GM12873 (cell line): ENCODE data around the gene MAGEH1.

ENCODE experiments used
- TF ChIP-seq, protein P1 (sequence below): IDR thresholded peaks from 2 replicates; pipeline ENCODE4 v1.5.1; 2012; ENCODE audit warnings: low read depth, mild to moderate bottlenecking, moderate library complexity, low read length, control low read depth; ENCODE audit not compliant: insufficient read depth; ENCODE audit errors: missing control alignments

Gene MAGEH1, protein sequence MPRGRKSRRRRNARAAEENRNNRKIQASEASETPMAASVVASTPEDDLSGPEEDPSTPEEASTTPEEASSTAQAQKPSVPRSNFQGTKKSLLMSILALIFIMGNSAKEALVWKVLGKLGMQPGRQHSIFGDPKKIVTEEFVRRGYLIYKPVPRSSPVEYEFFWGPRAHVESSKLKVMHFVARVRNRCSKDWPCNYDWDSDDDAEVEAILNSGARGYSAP

DNA sequence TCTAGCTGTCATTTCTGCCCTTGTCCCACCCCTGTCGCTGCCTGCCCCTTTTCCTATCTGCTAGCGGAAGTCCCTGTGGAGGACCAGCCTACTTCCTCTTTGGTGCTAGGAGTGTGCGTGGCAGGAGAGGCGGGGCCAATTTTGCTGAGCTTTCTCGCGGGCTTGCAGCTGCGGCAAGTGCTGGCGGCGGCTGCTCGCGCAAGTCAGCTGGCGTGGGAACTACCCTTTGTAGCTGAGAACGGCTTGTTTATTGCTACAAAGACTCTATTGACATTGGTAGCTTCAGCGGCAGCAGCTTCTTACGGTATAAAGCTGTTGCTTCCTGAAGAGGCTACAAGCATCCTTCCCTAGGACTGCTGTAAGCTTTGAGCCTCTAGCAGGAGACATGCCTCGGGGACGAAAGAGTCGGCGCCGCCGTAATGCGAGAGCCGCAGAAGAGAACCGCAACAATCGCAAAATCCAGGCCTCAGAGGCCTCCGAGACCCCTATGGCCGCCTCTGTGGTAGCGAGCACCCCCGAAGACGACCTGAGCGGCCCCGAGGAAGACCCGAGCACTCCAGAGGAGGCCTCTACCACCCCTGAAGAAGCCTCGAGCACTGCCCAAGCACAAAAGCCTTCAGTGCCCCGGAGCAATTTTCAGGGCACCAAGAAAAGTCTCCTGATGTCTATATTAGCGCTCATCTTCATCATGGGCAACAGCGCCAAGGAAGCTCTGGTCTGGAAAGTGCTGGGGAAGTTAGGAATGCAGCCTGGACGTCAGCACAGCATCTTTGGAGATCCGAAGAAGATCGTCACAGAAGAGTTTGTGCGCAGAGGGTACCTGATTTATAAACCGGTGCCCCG is at the start of gene MAGEH1:
TSS of gene MAGEH1 (plus strand) at position 138 of the 843 bp plus-strand sequence. CDS start at position 386, 248 bp downstream.
- TF ChIP-seq, protein P1, sequence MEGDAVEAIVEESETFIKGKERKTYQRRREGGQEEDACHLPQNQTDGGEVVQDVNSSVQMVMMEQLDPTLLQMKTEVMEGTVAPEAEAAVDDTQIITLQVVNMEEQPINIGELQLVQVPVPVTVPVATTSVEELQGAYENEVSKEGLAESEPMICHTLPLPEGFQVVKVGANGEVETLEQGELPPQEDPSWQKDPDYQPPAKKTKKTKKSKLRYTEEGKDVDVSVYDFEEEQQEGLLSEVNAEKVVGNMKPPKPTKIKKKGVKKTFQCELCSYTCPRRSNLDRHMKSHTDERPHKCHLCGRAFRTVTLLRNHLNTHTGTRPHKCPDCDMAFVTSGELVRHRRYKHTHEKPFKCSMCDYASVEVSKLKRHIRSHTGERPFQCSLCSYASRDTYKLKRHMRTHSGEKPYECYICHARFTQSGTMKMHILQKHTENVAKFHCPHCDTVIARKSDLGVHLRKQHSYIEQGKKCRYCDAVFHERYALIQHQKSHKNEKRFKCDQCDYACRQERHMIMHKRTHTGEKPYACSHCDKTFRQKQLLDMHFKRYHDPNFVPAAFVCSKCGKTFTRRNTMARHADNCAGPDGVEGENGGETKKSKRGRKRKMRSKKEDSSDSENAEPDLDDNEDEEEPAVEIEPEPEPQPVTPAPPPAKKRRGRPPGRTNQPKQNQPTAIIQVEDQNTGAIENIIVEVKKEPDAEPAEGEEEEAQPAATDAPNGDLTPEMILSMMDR, result no peak

DNA sequence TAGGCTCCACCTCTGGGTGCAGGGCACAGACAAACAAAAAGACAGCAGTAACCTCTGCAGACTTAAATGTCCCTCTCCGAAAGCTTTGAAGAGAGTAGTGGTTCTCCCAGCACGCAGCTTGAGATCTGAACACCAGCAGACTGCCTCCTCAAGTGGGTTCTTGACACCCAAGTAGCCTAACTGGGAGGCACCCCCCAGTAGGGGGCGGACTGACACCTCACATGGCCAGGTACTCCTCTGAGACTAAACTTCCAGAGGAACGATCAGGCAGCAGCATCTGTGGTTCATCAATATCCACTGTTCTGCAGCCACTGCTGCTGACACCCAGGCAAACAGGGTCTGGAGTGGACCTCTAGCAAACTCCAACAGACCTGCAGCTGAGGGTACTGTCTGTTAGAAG is 24.8 kb upstream of the MAGEH1 start:
- TF ChIP-seq, protein P1, result peak; percentile 33

DNA sequence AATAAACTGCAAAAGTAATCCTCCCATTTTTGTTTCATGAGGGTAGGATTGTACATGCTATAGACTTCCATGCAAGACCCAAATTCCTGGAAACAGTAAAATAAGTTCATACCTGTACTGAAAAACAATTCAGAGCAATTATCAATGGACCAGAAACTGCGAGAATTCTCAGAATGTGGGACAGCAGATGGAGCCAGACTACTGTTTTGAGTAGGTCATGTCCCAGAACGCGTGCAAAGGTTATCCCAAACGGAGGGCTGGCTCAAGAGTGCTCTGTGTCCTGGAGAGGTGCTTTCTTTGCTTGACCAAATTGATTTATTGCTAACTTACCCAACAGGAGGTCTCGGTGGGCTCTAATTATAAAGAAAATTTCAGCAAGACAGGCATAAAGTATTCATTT is 1.7 kb upstream of the MAGEH1 start:
- TF ChIP-seq, protein P1, result peak; percentile 18

DNA sequence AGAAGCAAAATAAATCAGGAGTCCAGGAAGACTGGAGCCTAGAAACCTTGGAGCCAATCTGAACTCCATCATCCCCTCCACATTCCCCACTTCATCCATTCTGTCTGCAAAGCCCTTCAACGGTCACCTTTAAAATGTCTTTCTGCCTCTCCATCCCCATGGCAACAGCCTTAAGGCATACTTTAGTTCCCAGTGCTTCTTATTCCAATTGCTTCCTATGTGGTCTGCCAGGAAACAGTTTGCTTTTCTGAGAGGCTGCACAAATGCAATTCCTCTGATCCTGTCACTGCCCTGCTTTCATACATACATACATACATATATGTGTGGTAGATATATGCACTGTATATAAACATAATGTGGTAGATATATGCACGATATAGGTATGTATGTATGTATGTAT is 786 bp upstream of the MAGEH1 start:
- TF ChIP-seq, protein P1, result no peak

DNA sequence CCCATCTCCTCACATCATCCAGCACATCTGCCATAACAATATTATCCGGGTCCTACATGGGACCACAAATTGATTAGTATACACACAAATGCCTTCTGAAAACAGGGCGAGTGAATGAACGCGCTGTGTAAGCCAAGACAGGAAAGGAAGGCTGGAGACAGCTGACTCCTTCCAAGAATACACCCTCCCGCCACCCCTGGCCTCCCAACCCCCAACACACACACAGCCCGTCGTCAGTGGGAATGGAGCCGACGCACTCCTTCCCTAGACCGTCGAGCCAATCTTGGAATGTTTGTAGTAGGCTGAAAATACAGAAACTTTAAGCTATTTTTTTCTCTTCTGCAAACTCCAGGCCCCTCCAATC is 319 bp upstream of the MAGEH1 start:
- TF ChIP-seq, protein P1, result no peak

DNA sequence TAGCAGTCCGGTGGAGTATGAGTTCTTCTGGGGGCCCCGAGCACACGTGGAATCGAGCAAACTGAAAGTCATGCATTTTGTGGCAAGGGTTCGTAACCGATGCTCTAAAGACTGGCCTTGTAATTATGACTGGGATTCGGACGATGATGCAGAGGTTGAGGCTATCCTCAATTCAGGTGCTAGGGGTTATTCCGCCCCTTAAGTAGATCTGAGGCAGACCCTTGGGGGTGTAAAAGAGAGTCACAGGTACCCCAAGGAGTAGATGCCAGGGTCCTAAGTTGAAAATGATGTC is 852 bp downstream of the MAGEH1 start:
- TF ChIP-seq, protein P1, result no peak

DNA sequence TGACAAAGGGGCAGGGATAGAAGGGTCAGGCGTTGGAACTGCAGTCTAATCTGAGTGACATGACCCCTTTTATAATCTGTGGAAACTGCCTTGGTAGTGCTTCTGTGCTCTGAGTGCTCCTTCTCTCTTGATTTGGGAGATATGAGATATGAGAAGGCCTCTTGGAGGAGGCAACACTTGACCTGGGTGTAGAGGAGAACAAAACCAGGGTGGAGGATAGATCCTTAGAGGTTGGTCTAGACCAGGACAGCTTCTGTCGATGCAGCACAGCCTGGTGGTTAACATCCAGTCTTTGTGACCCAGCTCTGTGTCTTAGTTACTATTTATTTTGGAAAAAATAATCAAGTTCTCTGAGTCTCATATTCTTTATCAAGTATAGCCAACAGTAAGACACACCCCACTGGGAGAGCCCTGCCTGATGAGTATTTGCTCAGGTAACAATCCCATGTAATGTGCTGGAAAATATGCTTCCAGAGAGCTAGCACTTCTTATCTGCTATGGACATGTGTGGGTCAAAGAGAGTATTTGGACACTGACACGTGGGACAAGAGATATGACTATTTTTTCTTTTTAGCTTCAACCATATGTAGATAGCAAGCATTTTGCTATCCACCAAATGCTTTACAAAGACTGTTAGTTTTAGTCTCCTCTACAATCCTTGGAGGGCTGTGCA is 28.6 kb downstream of the MAGEH1 start:
- TF ChIP-seq, protein P1, result no peak
